ENCODE data around the gene PSMB11. TPM values are rescaled to one million over a fixed set of nuclear protein-coding genes. Genes with fewer than 3 reads are reported as not detected.

The PSMB11 gene
- total RNA-seq, 1 experiment from 2014 or later: not detected

- TF ChIP-seq SRF (IDR thresholded peaks at IDR 0.05; ENCODE audit: low read depth) (no peak), CBX3 (IDR thresholded peaks at IDR 0.05; ENCODE audit: low read depth) (no peak), ZFX (IDR thresholded peaks at IDR 0.05) (no peak), ZBTB33 (IDR thresholded peaks at IDR 0.05; ENCODE audit: extremely low read depth, insufficient replicate concordance, low read length) (no peak), SIN3A (IDR thresholded peaks at IDR 0.05; ENCODE audit: low read depth) (no peak)
Observed at GRCh38 chr14:23015618-23016017, 26.4 kb upstream of the PSMB11 start (continued).

- Histone ChIP-seq H3K4me3 (replicated peaks in 1 of 2; ENCODE audit: low read depth in 1 of 2, low read length in 2 of 2) (no peak overlapping the region), H4K20me1 (ENCODE audit: insufficient read depth) (no peaks in the 10 kb centered on the region), H2AFZ (ENCODE audit: low read depth, low read length, poor library complexity, severe bottlenecking) (no peak overlapping the region), H3K9me3 (ENCODE audit: control insufficient read depth in 1 of 2, insufficient read depth in 1 of 2, low read depth in 1 of 2, low read length in 2 of 2) (no peaks in the 10 kb centered on the region), H3K9me2 (ENCODE audit: insufficient read depth) (no peaks in the 10 kb centered on the region), H3K4me2 (ENCODE audit: low read length) (no peak overlapping the region), H3K9ac (ENCODE audit: low read length) (no peak overlapping the region), H3K27me3 (ENCODE audit: insufficient read depth, low read length) (no peaks in the 10 kb centered on the region), H3K79me2 (ENCODE audit: insufficient read depth, low read length) (no peaks in the 10 kb centered on the region), H3K36me3 (ENCODE audit: control insufficient read depth in 1 of 2, insufficient read depth in 2 of 2, low read length in 2 of 2) (no peaks in the 10 kb centered on the region), H3K27ac (ENCODE audit: low read depth, low read length) (no peak overlapping the region), H3K4me1 (ENCODE audit: control insufficient read depth in 1 of 2, insufficient read depth in 2 of 2, low read length in 2 of 2) (peaks cover 3 to 7% of the 10 kb centered on the region in 2 experiments; a peak in 2 of 4 replicates)
- no peak for DNase-seq (ENCODE audit: low read depth, low spot score)
- TF ChIP-seq, protein P1, sequence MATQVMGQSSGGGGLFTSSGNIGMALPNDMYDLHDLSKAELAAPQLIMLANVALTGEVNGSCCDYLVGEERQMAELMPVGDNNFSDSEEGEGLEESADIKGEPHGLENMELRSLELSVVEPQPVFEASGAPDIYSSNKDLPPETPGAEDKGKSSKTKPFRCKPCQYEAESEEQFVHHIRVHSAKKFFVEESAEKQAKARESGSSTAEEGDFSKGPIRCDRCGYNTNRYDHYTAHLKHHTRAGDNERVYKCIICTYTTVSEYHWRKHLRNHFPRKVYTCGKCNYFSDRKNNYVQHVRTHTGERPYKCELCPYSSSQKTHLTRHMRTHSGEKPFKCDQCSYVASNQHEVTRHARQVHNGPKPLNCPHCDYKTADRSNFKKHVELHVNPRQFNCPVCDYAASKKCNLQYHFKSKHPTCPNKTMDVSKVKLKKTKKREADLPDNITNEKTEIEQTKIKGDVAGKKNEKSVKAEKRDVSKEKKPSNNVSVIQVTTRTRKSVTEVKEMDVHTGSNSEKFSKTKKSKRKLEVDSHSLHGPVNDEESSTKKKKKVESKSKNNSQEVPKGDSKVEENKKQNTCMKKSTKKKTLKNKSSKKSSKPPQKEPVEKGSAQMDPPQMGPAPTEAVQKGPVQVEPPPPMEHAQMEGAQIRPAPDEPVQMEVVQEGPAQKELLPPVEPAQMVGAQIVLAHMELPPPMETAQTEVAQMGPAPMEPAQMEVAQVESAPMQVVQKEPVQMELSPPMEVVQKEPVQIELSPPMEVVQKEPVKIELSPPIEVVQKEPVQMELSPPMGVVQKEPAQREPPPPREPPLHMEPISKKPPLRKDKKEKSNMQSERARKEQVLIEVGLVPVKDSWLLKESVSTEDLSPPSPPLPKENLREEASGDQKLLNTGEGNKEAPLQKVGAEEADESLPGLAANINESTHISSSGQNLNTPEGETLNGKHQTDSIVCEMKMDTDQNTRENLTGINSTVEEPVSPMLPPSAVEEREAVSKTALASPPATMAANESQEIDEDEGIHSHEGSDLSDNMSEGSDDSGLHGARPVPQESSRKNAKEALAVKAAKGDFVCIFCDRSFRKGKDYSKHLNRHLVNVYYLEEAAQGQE (IDR thresholded peaks at IDR 0.05; ENCODE audit: low read depth): no peak
- no peak for TF ChIP-seq TCF7L2 (IDR thresholded peaks at IDR 0.05; ENCODE audit: borderline replicate concordance, extremely low read depth, insufficient read depth, insufficient read length)
- ChIA-PET RAD21 (ENCODE audit: low non-redundant PET in 1 of 2, low total read pairs in 2 of 2, uncharacterized antibody in 2 of 2, unreplicated experiment in 2 of 2) (no interaction called here), POLR2A (interaction anchor here (1.8 kb wide), 1 partner anchor 10 kb away, joined by 7 read pairs; no protein-coding TSS in a partner anchor), CTCF (no interaction called here)
- intact Hi-C loops (cut with micrococcal nuclease): no loop called here
- no TSS peak for BruUV-seq (replicated peaks)
- ATAC-seq: no peak
Observed at GRCh38 chr14:23017091-23017490, 24.9 kb upstream of the PSMB11 start.
